ENCODE measurements around the gene FLOT1.
"Not testable (repeated sequence)": the region's sequence is repeated elsewhere in the genome, so short reads cannot be mapped to it uniquely, and the experiment has no call there.

The FLOT1 gene

GRCh38 chr6:30761791-30762429 is 19.4 kb upstream of the FLOT1 start:
- no peak overlapping the region for H3K4me3 ChIP-seq (ENCODE audit: low read length)
- TF ChIP-seq CTCF (IDR thresholded peaks at IDR 0.05; ENCODE audit: insufficient read depth, low read depth, low read length, missing control alignments), result no peak
- DNase-seq (ENCODE audit: low read depth), result peak; percentile 22

GRCh38 chr6:30760549-30760948 is 18.1 kb upstream of the FLOT1 start:
- TF ChIP-seq CTCF (IDR thresholded peaks at IDR 0.05; ENCODE audit: insufficient read depth, low read depth, low read length, missing control alignments), result no peak
- H3K4me3 ChIP-seq (ENCODE audit: low read length), result no peak overlapping the region
- DNase-seq (ENCODE audit: low read depth), result peak; percentile 55

- no peak for TF ChIP-seq CTCF (IDR thresholded peaks at IDR 0.05; ENCODE audit: insufficient read depth, low read depth, low read length, missing control alignments)
- H3K4me3 ChIP-seq (ENCODE audit: low read length), result no peak overlapping the region
- DNase-seq (ENCODE audit: low read depth), result peak; percentile 94
Measured at GRCh38 chr6:30759575-30760239, 17.2 kb upstream of the FLOT1 start.

GRCh38 chr6:30757261-30757904 is 14.9 kb upstream of the FLOT1 start:
- no peak for DNase-seq (ENCODE audit: low read depth)
- no peak for TF ChIP-seq CTCF (IDR thresholded peaks at IDR 0.05; ENCODE audit: insufficient read depth, low read depth, low read length, missing control alignments)
- H3K4me3 ChIP-seq (ENCODE audit: low read length), result no peak overlapping the region

- H3K4me3 ChIP-seq (ENCODE audit: low read length); DNase-seq (ENCODE audit: low read depth): not testable (repeated sequence)
Measured at GRCh38 chr6:30756405-30757003, 14.0 kb upstream of the FLOT1 start.

- no peak for TF ChIP-seq CTCF (IDR thresholded peaks at IDR 0.05; ENCODE audit: insufficient read depth, low read depth, low read length, missing control alignments)
- DNase-seq (ENCODE audit: low read depth), result peak; percentile 84
- no peak overlapping the region for H3K4me3 ChIP-seq (ENCODE audit: low read length)
Measured at GRCh38 chr6:30754631-30755030, 12.1 kb upstream of the FLOT1 start.

- H3K4me3 ChIP-seq (ENCODE audit: low read length), result no peak overlapping the region
- TF ChIP-seq CTCF (IDR thresholded peaks at IDR 0.05; ENCODE audit: insufficient read depth, low read depth, low read length, missing control alignments), result peak; percentile 21
- DNase-seq (ENCODE audit: low read depth), result peak; percentile 100
Measured at GRCh38 chr6:30752157-30752927, 9.9 kb upstream of the FLOT1 start.
